WERI-Rb-1 (cell line): ENCODE results near the gene AKAP13.

Source experiments
- DNase-seq: peaks from one replicate; pipeline ENCODE4 v3.0.0-alpha.2; 2020
- H3K27ac ChIP-seq: fragments of 250-450 bp; sonication (Bioruptor Pico); 2 replicates; pipeline ENCODE4 v1.5.1; 2020; ENCODE audit warnings: mild to moderate bottlenecking, moderate library complexity
- H3K27me3 ChIP-seq: fragments of 250-450 bp; sonication (Bioruptor Pico); 2 replicates; pipeline ENCODE4 v1.5.1; 2021; ENCODE audit warnings: mild to moderate bottlenecking, low read depth, moderate library complexity; ENCODE audit not compliant: insufficient read depth, severe bottlenecking
- H3K36me3 ChIP-seq: fragments of 250-450 bp; sonication (Bioruptor Pico); 2 replicates; pipeline ENCODE4 v1.5.1; 2020; ENCODE audit warnings: mild to moderate bottlenecking, moderate library complexity
- H3K4me3 ChIP-seq: 2 replicates; pipeline ENCODE4 v1.5.1; 2011; ENCODE audit warnings: low read depth, mild to moderate bottlenecking, control low read depth, low read length
- H3K9me3 ChIP-seq: fragments of 250-450 bp; sonication (Bioruptor Pico); 2 replicates; pipeline ENCODE4 v1.5.1; 2021; ENCODE audit warnings: mild to moderate bottlenecking, moderate library complexity; ENCODE audit not compliant: severe bottlenecking
- CTCF ChIP-seq: IDR thresholded peaks from 2 replicates; pipeline ENCODE4 v1.5.1; 2011; ENCODE audit warnings: low read depth, mild to moderate bottlenecking, control low read depth, inconsistent platforms, low read length

The AKAP13 gene

GRCh38 chr15:85543741-85544155 is 163.3 kb downstream of the AKAP13 start:
- no peak for TF ChIP-seq CTCF
- peak; percentile 31 for DNase-seq
- H3K27me3 ChIP-seq = no peaks in the 10 kb centered on the region
- H3K36me3 ChIP-seq = peaks cover 56% of the 10 kb centered on the region
- H3K4me3 ChIP-seq = no peak overlapping the region
- no peaks in the 10 kb centered on the region for H3K9me3 ChIP-seq
- H3K27ac ChIP-seq = no peak overlapping the region

GRCh38 chr15:85545185-85545584 is 164.8 kb downstream of the AKAP13 start:
- Histone ChIP-seq H3K27me3 (no peaks in the 10 kb centered on the region), H3K4me3 (no peak overlapping the region), H3K36me3 (peaks cover 70% of the 10 kb centered on the region), H3K27ac (no peak overlapping the region), H3K9me3 (no peaks in the 10 kb centered on the region)
- no peak for DNase-seq
- TF ChIP-seq CTCF = no peak

GRCh38 chr15:85545752-85546151 is 165.3 kb downstream of the AKAP13 start:
- no peak overlapping the region for H3K4me3 ChIP-seq
- no peak for TF ChIP-seq CTCF
- no peak for DNase-seq
- no peak overlapping the region for H3K27ac ChIP-seq
- no peaks in the 10 kb centered on the region for H3K27me3 ChIP-seq
- H3K36me3 ChIP-seq = peaks cover 72% of the 10 kb centered on the region
- H3K9me3 ChIP-seq = no peaks in the 10 kb centered on the region

- no peak for TF ChIP-seq CTCF
- Histone ChIP-seq H3K36me3 (peaks cover 87% of the 10 kb centered on the region), H3K4me3 (no peak overlapping the region), H3K27me3 (no peaks in the 10 kb centered on the region), H3K27ac (no peak overlapping the region), H3K9me3 (no peaks in the 10 kb centered on the region)
- no peak for DNase-seq
Observed at GRCh38 chr15:85547386-85547785, 167.0 kb downstream of the AKAP13 start.

GRCh38 chr15:85550283-85550682 is 169.9 kb downstream of the AKAP13 start:
- Histone ChIP-seq H3K36me3 (peaks cover 88% of the 10 kb centered on the region), H3K4me3 (no peak overlapping the region), H3K27ac (no peak overlapping the region), H3K9me3 (no peaks in the 10 kb centered on the region), H3K27me3 (no peaks in the 10 kb centered on the region)
- no peak for TF ChIP-seq CTCF
- no peak for DNase-seq

- H3K9me3 ChIP-seq = no peaks in the 10 kb centered on the region
- H3K4me3 ChIP-seq = no peak overlapping the region
- H3K36me3 ChIP-seq = peaks cover 82% of the 10 kb centered on the region
- H3K27me3 ChIP-seq = no peaks in the 10 kb centered on the region
- DNase-seq = no peak
- no peak overlapping the region for H3K27ac ChIP-seq
- no peak for TF ChIP-seq CTCF
Observed at GRCh38 chr15:85551221-85551832, 170.9 kb downstream of the AKAP13 start.
